Neural cell (in vitro differentiated cells): ENCODE data around the gene APOE. TPM values are rescaled to one million over a fixed set of nuclear protein-coding genes. Genes with fewer than 3 reads are reported as not detected.

ENCODE experiments used
- H2AFZ ChIP-seq: fragments of 200-600, 300-800 bp; sonication (generic), shearing (Covaris generic); 2 replicates; pipeline ENCODE4 v1.6.0; 2014; ENCODE audit warnings: low read depth, mild to moderate bottlenecking, antibody characterized with exemption, low read length, moderate library complexity
- H3F3A ChIP-seq: fragments of 200-600 bp; shearing (Covaris generic); 2 replicates; pipeline ENCODE4 v1.6.1; 2016; ENCODE audit warnings: mild to moderate bottlenecking, moderate library complexity, mixed read lengths, antibody characterized with exemption, low read length; ENCODE audit not compliant: insufficient read depth, poor library complexity, severe bottlenecking
- H3K27ac ChIP-seq: fragments of 200-600, 300-800 bp; sonication (generic), shearing (Covaris generic); 2 replicates; pipeline ENCODE4 v1.5.1; 2014; ENCODE audit warnings: mild to moderate bottlenecking, low read length, moderate library complexity
- H3K27me3 ChIP-seq: fragments of 300-800, 200-600 bp; sonication (generic), shearing (Covaris generic); 2 replicates; pipeline ENCODE4 v1.6.0; 2014; ENCODE audit warnings: mild to moderate bottlenecking, low read depth, low read length, moderate library complexity; ENCODE audit not compliant: insufficient read depth
- H3K36me3 ChIP-seq: fragments of 300-800, 200-600 bp; sonication (generic), shearing (Covaris generic); 2 replicates; pipeline ENCODE4 v1.5.1; 2014; ENCODE audit warnings: mild to moderate bottlenecking, antibody characterized with exemption, low read length, moderate library complexity; ENCODE audit not compliant: insufficient read depth
- H3K4me2 ChIP-seq: fragments of 300-800, 200-600 bp; sonication (generic), shearing (Covaris generic); 2 replicates; pipeline ENCODE4 v1.6.0; 2014; ENCODE audit warnings: mild to moderate bottlenecking, low read length
- H3K4me3 ChIP-seq: fragments of 300-800, 200-600 bp; sonication (generic), shearing (Covaris generic); 2 replicates; pipeline ENCODE4 v1.5.1; 2014; ENCODE audit warnings: mild to moderate bottlenecking, low read length, moderate library complexity
- H3K79me2 ChIP-seq: fragments of 200-600 bp; shearing (Covaris generic); replicated peaks from 2 replicates; pipeline ENCODE4 v1.6.0; 2014; ENCODE audit warnings: mild to moderate bottlenecking, low read length, moderate library complexity; ENCODE audit not compliant: insufficient read depth
- H3K9ac ChIP-seq: fragments of 300-800, 200-600 bp; sonication (generic), shearing (Covaris generic); 2 replicates; pipeline ENCODE4 v1.6.1; 2016; ENCODE audit warnings: mild to moderate bottlenecking, low read length, mixed read lengths
- H3K9me2 ChIP-seq: fragments of 200-600 bp; shearing (Covaris generic); 2 replicates; pipeline ENCODE4 v1.6.1; 2016; ENCODE audit warnings: mild to moderate bottlenecking, low read length, mixed read lengths; ENCODE audit not compliant: insufficient read depth
- H3K9me3 ChIP-seq: fragments of 200-600, 300-800 bp; sonication (generic), shearing (Covaris generic); 2 replicates; pipeline ENCODE4 v1.6.1; 2016; ENCODE audit warnings: mild to moderate bottlenecking, mixed run types, low read length, moderate library complexity, mixed read lengths
- H4K20me1 ChIP-seq: fragments of 200-600 bp; shearing (Covaris generic); 2 replicates; pipeline ENCODE4 v1.6.1; 2016; ENCODE audit warnings: mild to moderate bottlenecking, mixed run types; ENCODE audit not compliant: insufficient read depth
- CTCF ChIP-seq: fragments of 450-650 bp; IDR thresholded peaks from 2 replicates; pipeline ENCODE4 v1.5.1; 2014; ENCODE audit warnings: antibody characterized with exemption, mild to moderate bottlenecking, moderate library complexity; ENCODE audit not compliant: poor library complexity, severe bottlenecking
- EP300 ChIP-seq: fragments of 450-650 bp; conservative IDR thresholded peaks from 2 replicates; pipeline ENCODE4 v1.6.1; 2014; ENCODE audit warnings: antibody characterized with exemption, mild to moderate bottlenecking, moderate library complexity; ENCODE audit not compliant: poor library complexity, severe bottlenecking
- EZH2 ChIP-seq: fragments of 200-600, 300-800 bp; shearing (Covaris generic), sonication (generic); IDR thresholded peaks from 2 replicates; pipeline ENCODE4 v1.6.1; 2014; ENCODE audit warnings: antibody characterized with exemption, low read length, borderline replicate concordance, mild to moderate bottlenecking; ENCODE audit not compliant: insufficient read depth, poor library complexity, severe bottlenecking
- MXI1 ChIP-seq: fragments of 450-650 bp; conservative IDR thresholded peaks from 2 replicates; pipeline ENCODE4 v1.6.1; 2014; ENCODE audit warnings: antibody characterized with exemption, mild to moderate bottlenecking; ENCODE audit not compliant: poor library complexity, severe bottlenecking
- POLR2AphosphoS5 ChIP-seq: IDR thresholded peaks from 2 replicates; pipeline ENCODE4 v1.6.1; 2012
- RAD21 ChIP-seq: fragments of 450-650 bp; conservative IDR thresholded peaks from 2 replicates; pipeline ENCODE4 v1.6.1; 2014; ENCODE audit warnings: antibody characterized with exemption, mild to moderate bottlenecking, moderate library complexity
- SMC3 ChIP-seq: fragments of 450-650 bp; conservative IDR thresholded peaks from 2 replicates; pipeline ENCODE4 v1.6.1; 2014; ENCODE audit warnings: antibody characterized with exemption, mild to moderate bottlenecking, moderate library complexity; ENCODE audit not compliant: poor library complexity
- TAF1 ChIP-seq: IDR thresholded peaks from 2 replicates; pipeline ENCODE4 v1.6.1; 2012; ENCODE audit warnings: low read depth
- polyA plus RNA-seq: library from polyadenylated mRNA; depleted of rRNA; stranded (reverse); fragments of >200 nt; gene quantifications from 2 replicates; pipeline ENCODE4 v1.2.3, GENCODE V29; 2014
- TF ChIP-seq, protein P1 (sequence below): IDR thresholded peaks from 2 replicates; pipeline ENCODE4 v1.6.1; 2012; ENCODE audit warnings: borderline replicate concordance

The APOE gene
- polyA plus RNA-seq, 1 donor from 2014 or later: 8.7 TPM

- H3K27me3 ChIP-seq: no peaks in the 10 kb centered on the region
- peak within 1 kb of the TSS; percentile 80 for H3K4me3 ChIP-seq
- H3K9ac ChIP-seq: peak within 1 kb of the TSS; percentile 72
- no peaks in the 10 kb centered on the region for H3F3A ChIP-seq
- H3K36me3 ChIP-seq: no peaks in the 10 kb centered on the region
- H3K27ac ChIP-seq: peak within 1 kb of the TSS; percentile 94
- H3K79me2 ChIP-seq: peaks cover 13% of the 10 kb centered on the region
- H3K9me3 ChIP-seq: no peaks in the 10 kb centered on the region
- TF ChIP-seq RAD21: peak; percentile 36
- TF ChIP-seq CTCF: peak; percentile 48
- TF ChIP-seq, protein P1, sequence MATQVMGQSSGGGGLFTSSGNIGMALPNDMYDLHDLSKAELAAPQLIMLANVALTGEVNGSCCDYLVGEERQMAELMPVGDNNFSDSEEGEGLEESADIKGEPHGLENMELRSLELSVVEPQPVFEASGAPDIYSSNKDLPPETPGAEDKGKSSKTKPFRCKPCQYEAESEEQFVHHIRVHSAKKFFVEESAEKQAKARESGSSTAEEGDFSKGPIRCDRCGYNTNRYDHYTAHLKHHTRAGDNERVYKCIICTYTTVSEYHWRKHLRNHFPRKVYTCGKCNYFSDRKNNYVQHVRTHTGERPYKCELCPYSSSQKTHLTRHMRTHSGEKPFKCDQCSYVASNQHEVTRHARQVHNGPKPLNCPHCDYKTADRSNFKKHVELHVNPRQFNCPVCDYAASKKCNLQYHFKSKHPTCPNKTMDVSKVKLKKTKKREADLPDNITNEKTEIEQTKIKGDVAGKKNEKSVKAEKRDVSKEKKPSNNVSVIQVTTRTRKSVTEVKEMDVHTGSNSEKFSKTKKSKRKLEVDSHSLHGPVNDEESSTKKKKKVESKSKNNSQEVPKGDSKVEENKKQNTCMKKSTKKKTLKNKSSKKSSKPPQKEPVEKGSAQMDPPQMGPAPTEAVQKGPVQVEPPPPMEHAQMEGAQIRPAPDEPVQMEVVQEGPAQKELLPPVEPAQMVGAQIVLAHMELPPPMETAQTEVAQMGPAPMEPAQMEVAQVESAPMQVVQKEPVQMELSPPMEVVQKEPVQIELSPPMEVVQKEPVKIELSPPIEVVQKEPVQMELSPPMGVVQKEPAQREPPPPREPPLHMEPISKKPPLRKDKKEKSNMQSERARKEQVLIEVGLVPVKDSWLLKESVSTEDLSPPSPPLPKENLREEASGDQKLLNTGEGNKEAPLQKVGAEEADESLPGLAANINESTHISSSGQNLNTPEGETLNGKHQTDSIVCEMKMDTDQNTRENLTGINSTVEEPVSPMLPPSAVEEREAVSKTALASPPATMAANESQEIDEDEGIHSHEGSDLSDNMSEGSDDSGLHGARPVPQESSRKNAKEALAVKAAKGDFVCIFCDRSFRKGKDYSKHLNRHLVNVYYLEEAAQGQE: no peak
- no peak for TF ChIP-seq EZH2
- peak; percentile 68 for TF ChIP-seq POLR2AphosphoS5
- TF ChIP-seq SMC3: peak; percentile 38
- peak; percentile 98 for TF ChIP-seq MXI1
- H3K4me2 ChIP-seq: peak within 1 kb of the TSS; percentile 97
- no peaks in the 10 kb centered on the region for H3K9me2 ChIP-seq
- peak within 1 kb of the TSS; percentile 78 for H2AFZ ChIP-seq
- no peaks in the 10 kb centered on the region for H4K20me1 ChIP-seq
Measured at GRCh38 chr19:44891016-44891882, 14.3 kb upstream of the APOE start, which contains the start of gene TOMM40. Gene TOMM40, plus strand, starts transcription at chr19:44891254. Its CDS starts 162 bp downstream, at chr19:44891416.

- Histone ChIP-seq H3K4me2 (no peak overlapping the region), H2AFZ (no peak overlapping the region), H4K20me1 (no peaks in the 10 kb centered on the region), H3F3A (no peaks in the 10 kb centered on the region), H3K4me3 (peak overlapping the region; percentile 80), H3K36me3 (no peaks in the 10 kb centered on the region), H3K27me3 (no peaks in the 10 kb centered on the region), H3K9me3 (no peaks in the 10 kb centered on the region), H3K79me2 (peaks cover 13% of the 10 kb centered on the region), H3K9me2 (no peaks in the 10 kb centered on the region), H3K9ac (no peak overlapping the region), H3K27ac (no peak overlapping the region)
- TF ChIP-seq SMC3: no peak
- no peak for TF ChIP-seq TAF1
- TF ChIP-seq CTCF: no peak
- TF ChIP-seq, protein P1: no peak
- TF ChIP-seq POLR2AphosphoS5: no peak
- no peak for TF ChIP-seq RAD21
- no peak for TF ChIP-seq EP300
- no peak for TF ChIP-seq MXI1
- TF ChIP-seq EZH2: no peak
Measured at GRCh38 chr19:44892932-44893331, 12.7 kb upstream of the APOE start.
